Measurements from ENCODE around the gene PPFIBP1. TPM values are rescaled to one million over a fixed set of nuclear protein-coding genes. Genes with fewer than 3 reads are reported as not detected.

The PPFIBP1 gene
- polyA plus RNA-seq, 2 of the 4 experiments (the other 2 are of a cell fraction) = 24.8 to 89.0 TPM

GRCh38 chr12:27680619-27681018, 156.6 kb downstream of the PPFIBP1 start:
- no peak overlapping the region for H3K27ac ChIP-seq
- H3K9me3 ChIP-seq = no peaks in the 10 kb centered on the region
- ChIA-PET CTCF (no interaction called here), POLR2A (no interaction called here)
- no peak for DNase-seq (ENCODE audit: low read depth in 1 of 2, low spot score in 1 of 2)
- H3K4me1 ChIP-seq = peaks cover 7% of the 10 kb centered on the region; the same call in 2 of the 3 replicates
- FAIRE-seq = no peak
- ATAC-seq = no peak
- H3K4me3 ChIP-seq = no peak overlapping the region
- H3K4me2 ChIP-seq = no peak overlapping the region
- no peak for TF ChIP-seq FOSL2 (IDR thresholded peaks at IDR 0.05)
- TF ChIP-seq FOSL2 (CRISPR knock-in tag; IDR thresholded peaks at IDR 0.05) = no peak
- TF ChIP-seq ESRRA (IDR thresholded peaks at IDR 0.05; ENCODE audit: borderline replicate concordance, low read length) = no peak
- no peak for TF ChIP-seq ZSCAN20 (CRISPR knock-in tag; IDR thresholded peaks at IDR 0.05)
- TF ChIP-seq FOXS1 (CRISPR knock-in tag; IDR thresholded peaks at IDR 0.05) = no peak
- TF ChIP-seq NFE2L2 (conservative IDR thresholded peaks at IDR 0.05; ENCODE audit: low read length) = no peak
- no peak for TF ChIP-seq HDAC2 (IDR thresholded peaks at IDR 0.05)
- no peak for TF ChIP-seq ZC3H11A (IDR thresholded peaks at IDR 0.05)
- no peak for TF ChIP-seq CEBPB (IDR thresholded peaks at IDR 0.05)
- no peak for TF ChIP-seq E2F6 (IDR thresholded peaks at IDR 0.05; ENCODE audit: borderline replicate concordance, low read depth)
- no peak for TF ChIP-seq ZFP36 (IDR thresholded peaks at IDR 0.05; ENCODE audit: borderline replicate concordance, partially characterized antibody)
- no peak for TF ChIP-seq CTCF (IDR thresholded peaks at IDR 0.05)
- TF ChIP-seq MAFK (IDR thresholded peaks at IDR 0.05; ENCODE audit: partially characterized antibody) = no peak
- TF ChIP-seq NR3C1 (IDR thresholded peaks at IDR 0.05) = no peak

DNA sequence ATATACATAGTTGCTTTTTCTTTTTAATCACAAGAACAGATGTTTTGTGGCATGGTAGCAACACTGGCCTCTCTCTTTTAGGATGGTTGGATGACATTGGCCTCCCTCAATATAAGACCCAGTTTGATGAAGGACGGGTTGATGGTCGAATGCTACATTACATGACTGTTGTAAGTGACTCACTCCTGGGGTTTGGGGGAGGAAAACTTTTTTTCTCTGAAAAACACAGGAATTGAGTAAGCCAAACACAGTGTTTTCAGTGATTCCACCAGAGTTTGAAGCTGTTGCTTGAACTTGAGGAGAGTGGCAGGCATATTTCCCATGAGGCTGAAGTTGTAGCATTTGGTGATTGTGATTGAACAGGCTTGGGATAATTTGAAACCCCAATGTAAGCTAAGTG, 158.5 kb downstream of the PPFIBP1 start:
- no peak for DNase-seq (ENCODE audit: low read depth in 1 of 2, low spot score in 1 of 2)
- FAIRE-seq = no peak
- WGBS (ENCODE audit: missing lambda C conversion rate) = 98% methylated on average over 2 of the region's 2 CpGs
- ATAC-seq = no peak
- H3K9me3 ChIP-seq = no peaks in the 10 kb centered on the region
- TF ChIP-seq RFX5 (IDR thresholded peaks at IDR 0.05) (no peak), CTCF (IDR thresholded peaks at IDR 0.05) (no peak), POLR2A (IDR thresholded peaks at IDR 0.05; ENCODE audit: low read length) (no peak), MAFK (IDR thresholded peaks at IDR 0.05; ENCODE audit: partially characterized antibody) (no peak), EHMT2 (IDR thresholded peaks at IDR 0.05; ENCODE audit: low read depth) (no peak), RNF2 (IDR thresholded peaks at IDR 0.05; ENCODE audit: borderline replicate concordance, low read depth) (no peak), RARB (CRISPR knock-in tag; IDR thresholded peaks at IDR 0.05) (no peak), ZFP36 (IDR thresholded peaks at IDR 0.05; ENCODE audit: borderline replicate concordance, partially characterized antibody) (no peak), TP53 (CRISPR knock-in tag; IDR thresholded peaks at IDR 0.05) (no peak)
- TF ChIP-seq, protein P1, sequence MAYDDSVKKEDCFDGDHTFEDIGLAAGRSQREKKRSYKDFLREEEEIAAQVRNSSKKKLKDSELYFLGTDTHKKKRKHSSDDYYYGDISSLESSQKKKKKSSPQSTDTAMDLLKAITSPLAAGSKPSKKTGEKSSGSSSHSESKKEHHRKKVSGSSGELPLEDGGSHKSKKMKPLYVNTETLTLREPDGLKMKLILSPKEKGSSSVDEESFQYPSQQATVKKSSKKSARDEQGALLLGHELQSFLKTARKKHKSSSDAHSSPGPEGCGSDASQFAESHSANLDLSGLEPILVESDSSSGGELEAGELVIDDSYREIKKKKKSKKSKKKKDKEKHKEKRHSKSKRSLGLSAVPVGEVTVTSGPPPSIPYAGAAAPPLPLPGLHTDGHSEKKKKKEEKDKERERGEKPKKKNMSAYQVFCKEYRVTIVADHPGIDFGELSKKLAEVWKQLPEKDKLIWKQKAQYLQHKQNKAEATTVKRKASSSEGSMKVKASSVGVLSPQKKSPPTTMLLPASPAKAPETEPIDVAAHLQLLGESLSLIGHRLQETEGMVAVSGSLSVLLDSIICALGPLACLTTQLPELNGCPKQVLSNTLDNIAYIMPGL (CRISPR knock-in tag; IDR thresholded peaks at IDR 0.05; ENCODE audit: borderline replicate concordance) = no peak
- H3K4me1 ChIP-seq = peaks cover 14% of the 10 kb centered on the region; the same call in 2 of the 3 replicates
- ChIA-PET CTCF (interaction anchor here (0.9 to 1.4 kb wide), 4 partner anchors 30 to 299 kb away, joined by 3 to 4 read pairs (median 3); no protein-coding TSS in a partner anchor), POLR2A (no interaction called here)
- H3K4me3 ChIP-seq = no peak overlapping the region
- no peak overlapping the region for H3K4me2 ChIP-seq
- no peak overlapping the region for H3K27ac ChIP-seq

All from A549 (cell line).